Measurements from ENCODE around the gene MRAS. TPM values are rescaled to one million over a fixed set of nuclear protein-coding genes. Genes with fewer than 3 reads are reported as not detected.

The MRAS gene
- total RNA-seq, 1 experiment from 2014 or later = 2.4 TPM

GRCh38 chr3:138340511-138340910 lies 7.9 kb upstream of the MRAS start:
- Histone ChIP-seq H3K79me2 (ENCODE audit: low read depth) (no peaks in the 10 kb centered on the region), H2AFZ (no peak overlapping the region), H3K36me3 (ENCODE audit: low read depth) (no peaks in the 10 kb centered on the region), H3K9me2 (ENCODE audit: insufficient read depth) (no peaks in the 10 kb centered on the region), H3K27me3 (ENCODE audit: insufficient read depth, low read depth) (peaks cover 3% of the 10 kb centered on the region; the same call in 1 of the 2 replicates), H3K4me2 (no peak overlapping the region), H3K27ac (no peak overlapping the region), H3K9me3 (ENCODE audit: insufficient read depth, low read depth) (no peaks in the 10 kb centered on the region), H3K4me1 (replicated peaks; ENCODE audit: insufficient read depth) (no peaks in the 10 kb centered on the region), H3K4me3 (no peak overlapping the region), H3F3A (ENCODE audit: insufficient read depth, low read depth) (no peaks in the 10 kb centered on the region), H4K20me1 (ENCODE audit: insufficient read depth) (no peaks in the 10 kb centered on the region)
- intact Hi-C loops (cut with micrococcal nuclease; ENCODE audit: unreplicated experiment) = no loop called here
- ChIA-PET POLR2A (ENCODE audit: unreplicated experiment) (no interaction called here), CTCF (no interaction called here)
- no peak for DNase-seq
- TF ChIP-seq EZH2 (IDR thresholded peaks at IDR 0.05; ENCODE audit: low read depth) = no peak
- TF ChIP-seq, protein P1, sequence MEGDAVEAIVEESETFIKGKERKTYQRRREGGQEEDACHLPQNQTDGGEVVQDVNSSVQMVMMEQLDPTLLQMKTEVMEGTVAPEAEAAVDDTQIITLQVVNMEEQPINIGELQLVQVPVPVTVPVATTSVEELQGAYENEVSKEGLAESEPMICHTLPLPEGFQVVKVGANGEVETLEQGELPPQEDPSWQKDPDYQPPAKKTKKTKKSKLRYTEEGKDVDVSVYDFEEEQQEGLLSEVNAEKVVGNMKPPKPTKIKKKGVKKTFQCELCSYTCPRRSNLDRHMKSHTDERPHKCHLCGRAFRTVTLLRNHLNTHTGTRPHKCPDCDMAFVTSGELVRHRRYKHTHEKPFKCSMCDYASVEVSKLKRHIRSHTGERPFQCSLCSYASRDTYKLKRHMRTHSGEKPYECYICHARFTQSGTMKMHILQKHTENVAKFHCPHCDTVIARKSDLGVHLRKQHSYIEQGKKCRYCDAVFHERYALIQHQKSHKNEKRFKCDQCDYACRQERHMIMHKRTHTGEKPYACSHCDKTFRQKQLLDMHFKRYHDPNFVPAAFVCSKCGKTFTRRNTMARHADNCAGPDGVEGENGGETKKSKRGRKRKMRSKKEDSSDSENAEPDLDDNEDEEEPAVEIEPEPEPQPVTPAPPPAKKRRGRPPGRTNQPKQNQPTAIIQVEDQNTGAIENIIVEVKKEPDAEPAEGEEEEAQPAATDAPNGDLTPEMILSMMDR (conservative IDR thresholded peaks at IDR 0.05) = no peak
- BruUV-seq (replicated peaks) = no TSS peak

DNA sequence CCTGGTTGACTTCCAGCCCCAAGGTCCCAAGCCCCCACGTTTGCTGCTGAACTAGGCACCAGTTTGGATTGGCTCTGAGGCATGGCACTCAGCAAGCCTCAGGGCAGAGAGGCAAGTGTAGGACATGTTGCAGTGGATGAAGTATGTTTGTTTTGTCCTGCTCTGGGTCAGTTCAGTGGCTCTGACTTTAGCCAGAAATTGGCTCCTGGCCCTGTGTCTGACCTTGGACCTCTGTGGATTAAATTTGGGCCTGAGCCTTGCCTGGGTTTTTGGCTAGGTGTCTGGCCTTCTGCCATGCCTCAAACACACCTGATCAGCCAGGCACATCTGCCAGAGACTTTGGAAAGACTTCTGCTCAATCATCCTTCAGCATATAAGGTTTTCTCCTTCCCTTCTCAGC lies 3.6 kb upstream of the MRAS start:
- H3K4me3 ChIP-seq = no peak overlapping the region
- H3K27me3 ChIP-seq (ENCODE audit: insufficient read depth, low read depth) = peaks cover 6% of the 10 kb centered on the region; the same call in 1 of the 2 replicates
- TF ChIP-seq, protein P1 (conservative IDR thresholded peaks at IDR 0.05) = no peak
- no peak for TF ChIP-seq EZH2 (IDR thresholded peaks at IDR 0.05; ENCODE audit: low read depth)
- POLR2A ChIA-PET (ENCODE audit: unreplicated experiment) = no interaction called here
- H3K4me2 ChIP-seq = no peak overlapping the region
- no peaks in the 10 kb centered on the region for H3K4me1 ChIP-seq (replicated peaks; ENCODE audit: insufficient read depth)
- H3K36me3 ChIP-seq (ENCODE audit: low read depth) = no peaks in the 10 kb centered on the region
- H3K27ac ChIP-seq = no peak overlapping the region
- no peaks in the 10 kb centered on the region for H3K79me2 ChIP-seq (ENCODE audit: low read depth)
- no peak for DNase-seq
- no peaks in the 10 kb centered on the region for H4K20me1 ChIP-seq (ENCODE audit: insufficient read depth)
- intact Hi-C loops (cut with micrococcal nuclease; ENCODE audit: unreplicated experiment) = no loop called here
- CTCF ChIA-PET = no interaction called here
- no TSS peak for BruUV-seq (replicated peaks)
- peaks cover 6% of the 10 kb centered on the region; the same call in 1 of the 2 replicates for H3F3A ChIP-seq (ENCODE audit: insufficient read depth, low read depth)
- no peak overlapping the region for H2AFZ ChIP-seq
- H3K9me2 ChIP-seq (ENCODE audit: insufficient read depth) = no peaks in the 10 kb centered on the region
- no peaks in the 10 kb centered on the region for H3K9me3 ChIP-seq (ENCODE audit: insufficient read depth, low read depth)

DNA sequence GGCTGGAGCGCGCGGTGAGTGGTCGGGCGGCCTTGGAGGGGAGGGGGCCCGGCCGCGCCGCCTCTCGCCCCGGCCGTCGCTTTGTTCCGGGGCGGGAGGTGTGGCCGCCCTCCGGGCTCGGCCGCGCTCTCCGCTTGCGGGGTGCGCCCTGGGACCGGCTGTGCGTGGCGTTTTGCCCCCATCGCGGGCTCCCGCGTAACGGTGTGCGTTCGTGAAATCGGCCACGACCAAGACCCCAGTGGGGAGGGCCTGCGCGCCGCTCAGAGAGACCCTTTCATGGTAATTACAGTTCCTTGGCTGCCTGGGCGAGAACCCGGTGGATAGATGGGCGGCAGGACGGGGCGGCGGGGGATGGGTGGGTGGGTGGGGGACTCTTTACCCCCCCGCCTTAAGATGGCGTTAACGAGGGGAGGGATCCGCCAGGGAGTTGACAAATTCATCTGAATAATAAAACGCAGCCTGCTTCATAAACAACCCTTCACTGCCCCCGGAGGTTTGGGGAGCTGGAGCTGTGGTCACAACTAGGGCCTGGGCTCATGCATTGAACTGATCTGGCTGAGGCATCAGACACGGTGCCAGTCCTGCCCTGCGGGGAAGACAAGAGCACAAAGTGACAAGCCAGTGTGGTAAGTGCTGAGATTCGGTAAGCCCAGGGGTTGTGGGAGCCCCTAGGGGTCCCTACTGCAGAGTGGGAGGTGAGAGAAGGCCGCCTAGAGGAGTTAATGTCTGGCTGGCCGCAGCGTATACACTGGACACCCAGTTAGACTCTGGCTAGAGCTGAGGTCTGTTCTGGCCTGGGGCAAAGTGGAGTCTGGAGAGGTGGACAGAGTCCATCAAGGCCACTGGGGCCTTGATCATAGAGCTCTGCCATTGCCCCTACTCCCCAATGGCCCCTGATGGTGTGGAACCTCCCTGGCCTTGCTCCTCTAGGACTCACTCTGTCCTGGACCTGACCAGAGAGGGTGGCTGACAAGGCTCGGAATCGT lies 668 bp downstream of the MRAS start:
- Histone ChIP-seq H3K36me3 (ENCODE audit: low read depth) (no peaks in the 10 kb centered on the region), H3K79me2 (ENCODE audit: low read depth) (no peaks in the 10 kb centered on the region), H2AFZ (peak overlapping the region; percentile 87; the same call in 1 of the 2 replicates), H3K4me3 (peak overlapping the region; percentile 65; the same call in 1 of the 2 replicates), H3K27me3 (ENCODE audit: insufficient read depth, low read depth) (peaks cover 3% of the 10 kb centered on the region; the same call in 1 of the 2 replicates), H3K27ac (no peak overlapping the region), H3F3A (ENCODE audit: insufficient read depth, low read depth) (peaks cover 6% of the 10 kb centered on the region; the same call in 1 of the 2 replicates), H4K20me1 (ENCODE audit: insufficient read depth) (no peaks in the 10 kb centered on the region), H3K9me3 (ENCODE audit: insufficient read depth, low read depth) (no peaks in the 10 kb centered on the region), H3K9me2 (ENCODE audit: insufficient read depth) (no peaks in the 10 kb centered on the region), H3K4me1 (replicated peaks; ENCODE audit: insufficient read depth) (no peaks in the 10 kb centered on the region), H3K4me2 (peak overlapping the region; percentile 93)
- ChIA-PET POLR2A (ENCODE audit: unreplicated experiment) (interaction anchor here (0.6 kb wide), 1 partner anchor 174 kb away, joined by 19 read pairs; the partner anchor contains the start of gene DBR1), CTCF (interaction anchor here (0.6 kb wide), 1 partner anchor 42 kb away, joined by 10 read pairs; no protein-coding TSS in a partner anchor)
- intact Hi-C loops (cut with micrococcal nuclease; ENCODE audit: unreplicated experiment) = no loop called here
- no peak for DNase-seq
- TF ChIP-seq, protein P1 (conservative IDR thresholded peaks at IDR 0.05) = no peak
- TF ChIP-seq EZH2 (IDR thresholded peaks at IDR 0.05; ENCODE audit: low read depth) = no peak
- no TSS peak for BruUV-seq (replicated peaks)
